DMS114 treated with DMSO at 0.1 percent for 48 hours (cell line): Measurements from ENCODE around the gene SMIM10.
A peak's percentile ranks its signal among the peaks of the same experiment; 100 is the strongest.
"Not testable (repeated sequence)": the region's sequence is repeated elsewhere in the genome, so short reads cannot be mapped to it uniquely, and the experiment has no call there.

Source experiments
- DNase-seq: peaks from one replicate; lab custom pipeline; 2025; ENCODE audit not compliant: unreplicated experiment; lab: John Stamatoyannopoulos, UW

SMIM10 gene

DNA sequence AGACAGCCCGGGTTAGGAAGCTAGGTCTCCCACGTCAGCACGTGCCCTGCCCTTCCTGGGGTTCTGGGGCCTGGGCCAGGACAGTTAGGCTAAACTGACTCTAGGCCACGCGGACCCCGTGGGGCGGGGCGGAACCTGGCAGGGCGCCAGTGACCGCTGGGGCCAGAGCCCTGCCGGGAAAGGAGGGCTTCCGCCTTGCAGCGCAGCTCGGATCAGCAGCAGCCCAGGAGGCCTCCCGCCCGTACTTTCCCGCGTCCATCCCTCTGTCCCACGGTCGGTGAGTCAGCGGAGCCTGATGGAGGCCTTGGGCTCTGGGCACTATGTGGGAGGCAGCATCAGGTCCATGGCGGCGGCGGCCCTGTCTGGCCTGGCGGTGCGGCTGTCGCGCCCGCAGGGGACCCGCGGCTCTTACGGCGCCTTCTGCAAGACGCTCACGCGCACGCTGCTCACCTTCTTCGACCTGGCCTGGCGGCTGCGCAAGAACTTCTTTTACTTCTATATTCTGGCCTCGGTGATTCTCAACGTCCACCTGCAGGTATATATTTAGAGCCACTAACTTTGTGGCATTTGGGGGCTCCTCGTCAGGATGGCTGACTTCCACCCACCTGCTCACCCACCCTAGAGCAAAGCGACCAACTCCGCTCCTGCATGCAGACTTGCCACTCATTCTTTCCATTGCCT is at the start of gene SMIM10:
TSS of gene SMIM10 (plus strand) at position 191 of the 681 bp plus-strand sequence. CDS start at position 296, 105 bp downstream.
- no peak for DNase-seq

DNA sequence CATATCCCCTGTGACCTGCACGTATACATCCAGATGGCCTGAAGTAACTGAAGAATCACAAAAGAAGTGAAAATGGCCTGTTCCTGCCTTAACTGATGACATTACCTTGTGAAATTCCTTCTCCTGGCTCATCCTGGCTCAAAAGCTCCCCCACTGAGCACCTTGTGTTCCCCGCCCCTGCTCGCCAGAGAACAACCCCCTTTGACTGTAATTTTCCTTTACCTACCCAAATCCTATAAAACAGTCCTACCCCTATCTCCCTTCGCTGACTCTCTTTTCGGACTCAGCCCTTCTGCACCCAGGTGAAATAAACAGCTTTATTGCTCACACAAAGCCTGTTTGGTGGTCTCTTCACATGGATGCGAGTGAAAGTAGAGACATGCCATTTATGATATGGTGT is 44.4 kb upstream of the SMIM10 start:
- DNase-seq, result not testable (repeated sequence)

DNA sequence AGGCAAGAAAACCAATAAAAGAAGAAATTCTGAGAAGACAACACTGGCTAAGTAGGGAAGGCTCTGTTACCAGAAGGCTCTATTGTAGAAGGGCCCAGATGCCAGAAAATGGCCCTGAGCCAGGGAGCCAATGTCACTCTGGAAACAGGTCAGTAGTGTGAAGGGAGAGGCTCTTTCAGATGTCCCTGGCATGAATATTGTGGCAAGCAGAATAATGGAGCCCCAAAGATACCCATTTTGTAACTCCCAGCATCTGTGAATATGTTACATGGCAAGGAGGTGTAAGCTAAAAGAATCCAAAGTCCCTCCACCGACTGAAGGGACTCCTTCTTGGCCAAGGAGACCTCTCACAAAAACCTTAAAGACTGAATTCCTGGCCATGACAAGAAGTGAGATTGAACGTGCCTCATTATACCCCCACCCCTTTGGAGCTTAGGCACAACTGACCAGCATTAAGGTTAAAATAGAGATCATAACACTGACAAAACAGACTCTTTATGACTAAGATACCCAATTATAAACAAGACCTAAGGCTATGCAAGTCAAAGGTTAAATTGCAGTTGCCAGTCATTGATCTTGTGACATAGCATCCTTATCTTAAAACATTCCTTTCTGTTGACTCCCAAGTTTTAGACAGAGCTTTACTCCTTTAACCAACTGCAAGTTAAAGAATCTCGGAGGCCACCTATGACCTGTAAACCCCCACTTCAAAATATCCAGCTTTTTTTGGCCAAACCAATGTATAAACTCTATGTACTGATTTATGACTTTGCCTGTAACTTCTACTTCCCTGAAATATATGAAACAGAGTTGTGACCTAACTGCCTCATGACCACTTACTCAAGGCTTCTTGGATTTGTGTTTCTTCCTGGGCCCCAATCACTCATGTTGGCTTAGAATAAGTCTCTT is 42.2 kb upstream of the SMIM10 start:
- DNase-seq, result no peak

DNA sequence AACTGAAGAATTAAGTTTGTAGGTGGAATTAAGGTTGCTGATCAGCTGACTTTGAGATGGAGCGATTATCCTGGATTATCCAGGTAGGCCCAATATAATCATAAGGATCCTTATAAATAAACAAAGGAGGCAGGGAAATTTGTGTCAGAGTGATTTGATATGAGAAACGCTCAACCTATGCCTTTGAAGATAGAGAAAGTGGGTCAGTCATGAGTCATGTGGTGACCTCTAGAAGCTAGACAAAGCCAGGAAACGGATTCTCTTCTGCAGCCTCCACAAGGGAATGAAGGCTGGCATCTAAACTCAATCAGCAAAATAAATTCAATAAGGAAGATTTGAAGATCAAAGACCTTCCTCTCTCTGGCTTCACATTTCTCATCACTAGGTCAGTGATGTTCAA is 41.5 kb upstream of the SMIM10 start:
- DNase-seq, result no peak

DNA sequence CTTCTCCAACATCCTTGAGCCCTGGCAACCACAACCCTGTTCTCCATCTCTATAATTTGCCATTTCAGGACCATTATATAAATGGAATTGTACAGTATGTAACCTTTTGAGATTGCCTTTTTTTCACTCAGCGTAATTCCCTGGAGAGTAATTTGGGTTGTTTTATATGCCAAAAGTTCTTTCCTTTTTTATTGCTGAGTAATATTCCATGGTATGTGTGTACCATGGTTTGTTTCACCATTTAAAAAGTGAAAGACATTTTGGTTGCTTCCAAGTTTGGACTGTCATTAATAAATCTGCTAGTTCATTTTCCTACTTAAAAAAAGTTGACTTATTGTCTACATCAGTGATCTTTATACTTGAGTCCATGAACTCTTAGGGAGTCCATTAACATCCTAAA is 33.0 kb upstream of the SMIM10 start:
- no peak for DNase-seq

DNA sequence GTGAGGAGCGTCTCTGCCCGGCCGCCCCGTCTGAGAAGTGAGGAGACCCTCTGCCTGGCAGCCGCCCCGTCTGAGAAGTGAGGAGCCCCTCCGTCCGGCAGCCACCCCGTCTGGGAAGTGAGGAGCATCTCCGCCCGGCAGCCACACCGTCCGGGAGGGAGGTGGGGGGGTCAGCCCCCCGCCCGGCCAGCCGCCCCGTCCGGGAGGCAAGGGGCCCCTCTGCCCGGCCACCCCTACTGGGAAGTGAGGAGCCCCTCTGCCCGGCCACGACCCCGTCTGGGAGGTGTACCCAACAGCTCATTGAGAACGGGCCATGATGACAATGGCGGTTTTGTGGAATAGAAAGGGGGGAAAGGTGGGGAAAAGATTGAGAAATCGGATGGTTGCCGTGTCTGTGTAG is 30.4 kb upstream of the SMIM10 start:
- DNase-seq, result not testable (repeated sequence)

DNA sequence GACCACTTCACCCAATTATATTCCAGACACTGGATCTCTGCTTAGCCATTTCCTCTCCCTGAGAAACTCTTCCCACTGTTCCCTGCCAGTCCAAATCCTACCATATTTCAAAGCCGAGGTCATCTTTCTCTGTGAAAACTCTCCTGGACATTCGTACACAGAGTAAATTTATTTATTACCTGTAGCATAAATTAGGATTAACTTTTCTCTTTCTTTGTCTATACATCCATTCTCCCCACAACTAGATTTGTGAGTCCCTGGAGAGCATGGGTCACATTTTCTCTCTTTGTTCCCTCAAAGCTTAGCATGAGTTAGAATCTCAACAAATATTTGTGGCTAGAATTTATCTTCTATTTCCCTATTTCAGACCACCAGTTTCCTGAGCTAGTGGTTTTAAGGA is 27.8 kb upstream of the SMIM10 start:
- DNase-seq, result no peak

DNA sequence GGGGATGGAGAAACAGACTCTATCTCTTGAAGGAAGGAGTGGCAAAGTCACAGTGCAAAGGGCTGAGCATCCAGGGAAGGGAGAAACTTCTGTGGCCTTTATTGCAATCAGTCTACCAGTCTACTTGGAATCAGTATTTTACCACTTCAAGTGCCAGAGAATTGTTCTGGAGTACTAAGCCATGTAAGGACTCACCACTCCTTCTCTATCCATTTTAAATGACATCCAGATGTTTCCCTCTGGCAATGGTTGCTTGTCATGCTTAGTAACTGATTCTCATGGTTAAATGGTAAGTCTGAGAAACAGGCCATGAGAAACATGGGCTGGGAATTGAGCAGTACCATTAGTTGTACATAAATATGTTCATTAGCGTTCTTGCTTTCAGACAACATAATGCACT is 21.1 kb upstream of the SMIM10 start:
- DNase-seq, result no peak

DNA sequence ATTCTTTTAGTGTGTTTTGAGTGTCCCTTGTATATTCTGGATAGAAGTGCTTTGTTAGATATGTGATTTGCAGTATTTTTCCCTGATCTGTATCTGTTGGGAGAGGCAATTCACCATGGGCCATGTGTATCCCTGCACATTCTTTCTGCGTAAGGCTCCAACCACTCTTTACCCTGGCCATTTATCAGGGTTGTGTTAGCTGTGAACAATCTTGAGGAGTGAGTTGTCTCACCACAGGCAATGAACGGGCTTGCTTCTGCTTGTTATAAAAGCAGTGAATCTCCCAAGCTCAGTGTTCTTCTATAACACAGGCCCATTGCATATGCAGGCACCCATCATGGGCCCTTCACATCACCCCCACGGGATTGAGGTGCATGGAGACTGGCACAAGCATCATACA is 18.9 kb upstream of the SMIM10 start:
- DNase-seq, result no peak

DNA sequence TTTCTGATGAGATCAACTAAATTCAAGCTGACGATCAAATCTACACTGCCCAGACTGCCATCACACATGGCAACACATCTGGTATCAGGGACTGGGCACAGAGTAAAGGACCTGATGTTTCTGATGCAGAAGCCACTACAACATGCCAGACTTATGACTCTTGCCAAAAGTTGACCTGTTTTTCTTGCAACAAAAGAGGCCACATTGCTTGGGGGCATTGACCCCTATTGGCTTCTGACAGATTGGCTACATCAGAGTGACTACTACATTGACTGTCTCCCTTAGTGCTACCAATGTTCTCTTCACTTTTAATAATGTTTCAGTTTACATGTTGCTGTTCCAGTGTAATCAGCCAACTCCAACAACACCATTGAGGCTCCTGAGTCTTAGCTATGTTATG is 15.3 kb upstream of the SMIM10 start:
- no peak for DNase-seq

DNA sequence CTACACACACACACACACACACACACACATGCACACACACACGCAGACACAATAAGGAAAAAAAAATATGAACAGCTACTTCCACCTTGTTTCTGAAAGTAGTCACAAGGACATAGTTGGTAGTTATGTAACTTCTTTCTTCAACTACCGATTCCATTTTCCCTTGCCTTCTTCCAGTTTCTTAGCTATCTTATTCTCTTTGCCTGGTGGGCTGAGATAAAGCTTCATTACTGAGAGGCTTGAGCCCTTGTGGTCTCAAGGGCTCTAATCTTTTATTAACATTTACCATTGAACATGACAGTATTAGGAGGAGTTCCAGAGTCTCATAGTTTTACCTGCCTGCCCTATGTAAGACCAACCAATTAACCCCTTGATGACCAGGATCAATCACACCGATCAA is 8.9 kb upstream of the SMIM10 start:
- no peak for DNase-seq

DNA sequence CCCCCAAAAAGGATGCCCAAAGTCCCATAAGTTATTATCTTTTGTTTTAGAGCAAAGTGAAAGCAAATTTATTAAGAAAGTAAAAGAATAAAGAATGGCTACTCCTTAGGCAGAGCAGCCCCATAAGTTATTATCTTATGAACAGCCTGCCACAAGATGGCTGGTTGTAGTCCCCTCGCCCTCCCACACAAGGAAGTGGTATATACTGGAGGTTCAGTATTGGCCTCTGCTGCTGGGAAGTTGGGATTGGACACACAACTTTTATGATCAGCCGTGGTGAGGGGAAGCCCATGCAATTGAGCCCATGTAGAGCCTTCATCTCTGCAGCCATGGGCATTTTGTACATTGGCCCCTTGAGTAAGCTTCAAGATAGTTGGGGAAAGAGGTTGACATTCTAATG is 8.0 kb upstream of the SMIM10 start:
- DNase-seq, result no peak

DNA sequence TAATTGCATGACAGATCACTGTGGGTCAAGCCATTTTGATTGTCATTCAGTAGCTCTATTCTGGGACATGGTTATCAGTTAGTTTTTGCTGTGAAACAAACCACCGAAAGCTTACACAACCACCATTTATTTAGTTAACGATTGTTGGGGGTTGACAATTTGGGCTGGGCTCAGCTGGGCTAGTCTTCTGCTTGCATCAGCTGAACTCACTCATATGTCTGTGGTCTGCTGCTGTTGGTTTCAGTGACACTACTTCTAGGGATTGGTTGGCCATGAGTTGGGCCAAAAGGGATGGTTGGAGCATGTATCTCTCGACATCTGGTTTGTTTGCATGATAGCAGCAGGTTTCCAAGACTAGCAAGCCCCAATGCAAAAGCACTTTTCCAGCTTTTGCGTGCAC is 5.3 kb upstream of the SMIM10 start:
- no peak for DNase-seq

DNA sequence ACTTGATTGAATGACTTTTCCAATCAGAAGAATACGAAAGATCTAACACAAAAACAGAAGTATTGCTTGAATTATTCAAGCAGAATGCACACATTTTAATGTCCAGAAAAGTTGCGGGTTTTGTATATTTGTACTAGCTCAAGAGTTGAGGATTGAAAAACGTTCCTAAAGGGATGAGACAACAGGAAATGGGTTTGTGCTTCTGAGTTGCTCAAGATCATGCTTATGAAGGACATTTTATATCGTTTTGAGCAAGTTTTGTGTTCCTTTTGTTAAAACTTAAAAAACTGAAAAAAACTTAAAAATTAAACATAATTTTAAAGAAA is 353 bp upstream of the SMIM10 start:
- no peak for DNase-seq

DNA sequence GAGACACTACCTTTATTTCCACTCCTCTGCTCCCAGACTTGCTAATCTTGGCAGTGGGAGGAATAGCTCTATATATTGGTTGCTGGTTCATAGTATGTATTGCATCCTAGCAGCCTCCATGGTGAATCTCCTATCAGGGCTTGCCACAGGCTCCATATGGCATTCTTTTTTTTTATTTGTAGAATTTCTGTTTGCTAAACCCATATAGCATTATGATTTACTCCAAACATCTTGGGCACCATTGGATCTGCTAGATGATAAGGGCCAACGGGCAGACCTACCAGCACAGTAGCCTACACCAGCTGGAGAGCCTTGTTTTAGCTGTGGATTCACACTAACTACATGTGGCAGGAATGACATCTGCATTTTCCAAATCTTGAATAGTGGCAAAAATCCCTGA is 6.9 kb downstream of the SMIM10 start:
- no peak for DNase-seq

DNA sequence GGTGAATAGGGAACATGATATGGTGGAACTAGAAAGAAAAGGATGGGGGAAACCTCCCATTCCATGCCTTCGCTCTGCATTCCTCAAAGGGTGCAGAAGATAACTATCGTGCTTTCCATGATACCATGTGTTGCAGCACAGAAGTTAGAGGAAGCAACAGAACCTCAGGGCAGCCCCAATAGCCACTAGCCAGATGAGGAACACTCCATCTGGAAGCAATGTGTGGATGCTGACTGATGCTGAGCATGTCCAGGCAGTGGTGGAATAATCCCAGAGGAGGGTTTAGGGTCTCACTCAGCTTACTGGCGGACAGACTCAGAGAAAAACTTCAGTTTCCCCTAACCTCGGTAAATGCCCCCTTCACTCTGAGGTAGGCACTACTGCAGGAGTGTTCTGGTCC is 7.5 kb downstream of the SMIM10 start:
- no peak for DNase-seq

DNA sequence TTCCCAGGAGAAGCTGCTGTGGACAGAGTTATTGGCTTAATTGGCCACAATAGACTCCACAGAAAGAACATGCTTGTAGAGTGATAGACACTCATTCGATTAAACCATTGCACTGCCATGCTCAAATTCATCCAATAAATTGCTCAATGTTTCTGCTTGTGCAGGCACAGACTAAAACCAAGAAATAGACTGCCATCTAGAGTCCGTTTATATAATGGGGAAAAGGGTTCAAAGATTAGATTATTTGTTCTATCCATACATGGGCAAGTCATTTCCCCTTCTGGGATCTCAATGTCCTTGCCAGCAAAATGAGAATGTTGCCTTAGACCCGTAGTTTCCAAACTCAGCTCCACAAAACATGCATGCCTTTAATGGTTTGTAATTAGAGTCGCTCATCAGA is 8.7 kb downstream of the SMIM10 start:
- peak; percentile 4 for DNase-seq

DNA sequence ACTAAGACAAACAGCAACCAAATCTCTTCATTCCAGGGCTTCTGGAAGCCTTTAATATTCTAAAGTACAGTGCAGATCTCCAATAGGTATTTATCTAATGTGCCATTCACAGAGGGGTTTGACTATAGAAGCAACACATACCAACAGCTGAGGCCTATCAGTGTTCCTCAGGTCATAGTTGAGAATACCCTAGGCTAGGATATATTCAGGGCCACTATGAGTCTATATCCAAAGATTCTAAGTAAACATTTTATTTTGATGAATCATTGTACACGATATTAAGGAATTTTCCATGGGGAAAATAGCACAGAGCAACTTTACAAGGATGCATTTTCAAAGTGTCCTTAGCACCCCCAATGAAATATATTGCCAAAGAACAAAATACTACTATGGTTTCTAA is 9.7 kb downstream of the SMIM10 start:
- DNase-seq, result no peak

DNA sequence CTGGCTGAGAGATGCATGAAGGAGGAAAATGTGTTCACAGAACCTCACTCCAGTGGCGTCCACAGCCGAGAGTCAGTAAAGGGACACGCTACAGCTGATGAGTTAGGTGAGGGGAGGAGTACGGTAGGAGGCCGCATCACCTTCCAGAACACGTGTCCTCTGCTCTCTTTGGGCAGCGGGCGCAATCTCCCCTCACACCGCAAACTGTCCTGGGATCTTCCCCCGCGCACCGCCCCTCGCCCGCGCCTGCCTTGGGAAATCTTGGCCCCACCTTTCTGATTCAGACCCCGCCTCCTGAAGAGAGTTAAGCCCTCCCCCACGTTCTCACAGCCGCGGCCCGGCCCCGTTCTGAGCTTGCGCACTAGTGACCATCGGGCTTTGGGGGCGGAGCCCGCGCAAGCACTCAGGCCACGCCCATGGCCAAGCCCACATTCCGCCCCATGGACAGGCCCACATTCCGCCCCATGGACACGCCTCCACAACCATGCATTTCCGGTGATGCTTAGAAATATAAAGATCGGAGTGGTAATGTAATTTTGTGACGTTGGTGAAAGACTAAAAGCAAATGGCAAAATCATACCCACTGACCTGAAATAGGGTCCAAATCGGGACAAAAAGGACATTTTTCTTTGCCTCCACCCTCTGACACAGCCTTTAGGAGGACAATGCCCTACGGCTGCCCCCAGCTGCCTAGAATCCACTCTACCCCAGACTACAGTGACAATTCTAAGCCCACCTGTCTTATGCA is 13.3 kb downstream of the SMIM10 start:
- DNase-seq, result peak; percentile 70

DNA sequence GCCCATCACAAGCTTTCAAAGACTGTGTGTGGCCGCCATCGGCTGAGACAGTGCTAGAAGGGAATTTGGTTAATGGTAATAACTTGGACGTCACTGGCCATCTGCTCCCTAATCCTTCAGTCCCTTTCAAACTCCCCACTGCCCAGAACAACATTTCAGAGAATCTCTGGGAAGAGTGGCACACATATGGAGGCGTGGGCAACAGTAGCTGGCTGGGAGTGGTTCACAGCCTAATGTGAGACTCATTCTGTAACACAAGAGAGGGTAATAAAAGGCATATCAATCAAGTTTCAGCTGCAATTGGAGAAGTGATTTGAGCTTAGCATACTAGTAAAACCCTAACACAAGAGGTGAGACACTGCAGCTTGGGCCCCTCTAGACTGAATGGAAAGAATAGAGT is 15.4 kb downstream of the SMIM10 start:
- DNase-seq, result no peak

DNA sequence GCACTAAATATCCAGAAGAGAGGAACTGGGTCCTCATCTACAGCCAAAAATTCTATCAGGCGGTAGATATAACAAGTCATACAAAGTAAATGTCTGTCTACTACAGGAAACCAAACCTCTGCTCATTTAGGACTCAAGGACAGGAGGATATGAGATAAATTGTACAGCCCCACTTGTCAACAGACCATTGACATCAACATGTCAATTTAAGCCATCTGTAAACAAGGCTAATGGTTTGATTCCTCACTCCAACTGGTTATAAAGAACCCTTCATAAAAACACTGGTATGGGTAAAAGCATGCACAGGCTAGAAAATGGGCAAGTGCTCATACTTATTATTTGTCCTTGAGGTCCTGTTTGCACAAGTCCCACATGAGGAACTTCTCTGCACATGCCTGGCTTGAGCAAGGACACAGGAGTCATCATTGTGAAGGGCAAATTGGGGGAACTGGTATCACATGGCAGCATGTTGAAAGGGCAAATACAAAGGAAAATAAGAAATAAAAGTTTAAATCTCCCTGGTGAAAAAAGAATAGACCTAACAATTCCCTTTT is 18.3 kb downstream of the SMIM10 start:
- DNase-seq, result no peak

DNA sequence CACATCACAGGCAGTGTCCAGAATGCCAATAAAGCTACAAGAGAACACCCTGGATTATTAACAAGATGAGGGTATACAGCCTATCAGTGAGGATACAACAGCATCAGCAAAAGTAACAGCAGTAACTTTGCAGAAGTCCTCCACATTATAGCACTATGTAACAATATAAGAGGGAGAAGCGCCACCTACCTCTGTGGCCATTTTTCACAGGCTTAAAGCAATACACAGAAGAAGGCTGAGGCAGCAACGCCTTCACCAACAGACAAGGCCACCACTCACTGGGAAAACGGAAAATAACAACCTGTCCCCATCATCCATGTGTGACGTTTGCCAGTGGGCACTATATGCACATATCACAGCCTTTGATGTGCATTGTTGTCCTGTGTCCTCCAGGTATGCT is 19.0 kb downstream of the SMIM10 start:
- DNase-seq, result no peak
